HL-60 (cell line): ENCODE results near the gene PKD2.

Experiments used
- DNase-seq, 2 experiments: peaks; one replicate each; pipeline ENCODE4 v3.0.0-alpha.2; 2010 to 2020; ENCODE audit warnings: low read depth in 1 of 2, low spot score in 1 of 2
- H3K27ac ChIP-seq: fragments of 250-450 bp; sonication (Bioruptor Pico); replicated peaks from 2 replicates; pipeline ENCODE4 v1.5.1; 2020; ENCODE audit warnings: mild to moderate bottlenecking, moderate library complexity
- H3K27me3 ChIP-seq: fragments of 250-450 bp; sonication (Bioruptor Pico); 2 replicates; pipeline ENCODE4 v1.5.1; 2021; ENCODE audit warnings: mild to moderate bottlenecking, moderate library complexity; ENCODE audit not compliant: insufficient read depth, poor library complexity, severe bottlenecking
- H3K4me3 ChIP-seq: replicated peaks from 2 replicates; pipeline ENCODE4 v1.5.1; 2011; ENCODE audit warnings: mild to moderate bottlenecking, control low read depth, low read length; ENCODE audit not compliant: insufficient read depth
- GABPA ChIP-seq: IDR thresholded peaks from 2 replicates; pipeline ENCODE4 v1.6.1; 2012; ENCODE audit warnings: low read depth
- POLR2AphosphoS5 ChIP-seq: IDR thresholded peaks from 2 replicates; pipeline ENCODE4 v1.6.1; 2012; ENCODE audit warnings: low read depth
- SPI1 ChIP-seq: IDR thresholded peaks from 2 replicates; pipeline ENCODE4 v1.6.1; 2012; ENCODE audit warnings: low read depth, mild to moderate bottlenecking, borderline replicate concordance
- TF ChIP-seq, protein P1 (sequence below): IDR thresholded peaks from 2 replicates; pipeline ENCODE4 v1.6.1; 2012; ENCODE audit warnings: low read depth; ENCODE audit not compliant: insufficient replicate concordance
- TF ChIP-seq, protein P2 (sequence below): IDR thresholded peaks from one replicate; pipeline ENCODE4 v1.5.1; 2011; ENCODE audit warnings: low read length, control low read depth, inconsistent platforms; ENCODE audit not compliant: insufficient read depth

PKD2 gene

DNA sequence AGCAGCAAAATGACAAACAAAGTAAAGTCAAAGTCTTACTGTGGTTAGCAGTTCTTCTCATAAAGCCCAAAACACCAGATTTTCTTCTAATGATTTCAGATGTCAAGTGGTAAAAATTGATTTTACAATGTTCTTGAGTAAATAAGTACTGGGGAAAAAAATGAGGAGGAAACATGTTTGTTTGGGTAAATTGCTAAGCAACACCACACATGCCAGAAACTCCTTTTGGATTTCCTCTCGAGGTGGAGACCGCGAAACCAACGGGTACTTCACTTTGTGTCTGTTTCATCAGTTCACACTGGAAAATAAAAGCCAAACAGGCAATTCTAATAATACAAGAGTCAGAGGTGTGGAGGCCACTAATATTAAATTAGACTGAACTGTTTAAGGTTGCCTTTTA, 4.6 kb upstream of the PKD2 start:
- TF ChIP-seq GABPA, result no peak
- TF ChIP-seq, protein P1, sequence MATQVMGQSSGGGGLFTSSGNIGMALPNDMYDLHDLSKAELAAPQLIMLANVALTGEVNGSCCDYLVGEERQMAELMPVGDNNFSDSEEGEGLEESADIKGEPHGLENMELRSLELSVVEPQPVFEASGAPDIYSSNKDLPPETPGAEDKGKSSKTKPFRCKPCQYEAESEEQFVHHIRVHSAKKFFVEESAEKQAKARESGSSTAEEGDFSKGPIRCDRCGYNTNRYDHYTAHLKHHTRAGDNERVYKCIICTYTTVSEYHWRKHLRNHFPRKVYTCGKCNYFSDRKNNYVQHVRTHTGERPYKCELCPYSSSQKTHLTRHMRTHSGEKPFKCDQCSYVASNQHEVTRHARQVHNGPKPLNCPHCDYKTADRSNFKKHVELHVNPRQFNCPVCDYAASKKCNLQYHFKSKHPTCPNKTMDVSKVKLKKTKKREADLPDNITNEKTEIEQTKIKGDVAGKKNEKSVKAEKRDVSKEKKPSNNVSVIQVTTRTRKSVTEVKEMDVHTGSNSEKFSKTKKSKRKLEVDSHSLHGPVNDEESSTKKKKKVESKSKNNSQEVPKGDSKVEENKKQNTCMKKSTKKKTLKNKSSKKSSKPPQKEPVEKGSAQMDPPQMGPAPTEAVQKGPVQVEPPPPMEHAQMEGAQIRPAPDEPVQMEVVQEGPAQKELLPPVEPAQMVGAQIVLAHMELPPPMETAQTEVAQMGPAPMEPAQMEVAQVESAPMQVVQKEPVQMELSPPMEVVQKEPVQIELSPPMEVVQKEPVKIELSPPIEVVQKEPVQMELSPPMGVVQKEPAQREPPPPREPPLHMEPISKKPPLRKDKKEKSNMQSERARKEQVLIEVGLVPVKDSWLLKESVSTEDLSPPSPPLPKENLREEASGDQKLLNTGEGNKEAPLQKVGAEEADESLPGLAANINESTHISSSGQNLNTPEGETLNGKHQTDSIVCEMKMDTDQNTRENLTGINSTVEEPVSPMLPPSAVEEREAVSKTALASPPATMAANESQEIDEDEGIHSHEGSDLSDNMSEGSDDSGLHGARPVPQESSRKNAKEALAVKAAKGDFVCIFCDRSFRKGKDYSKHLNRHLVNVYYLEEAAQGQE, result no peak
- TF ChIP-seq, protein P2, sequence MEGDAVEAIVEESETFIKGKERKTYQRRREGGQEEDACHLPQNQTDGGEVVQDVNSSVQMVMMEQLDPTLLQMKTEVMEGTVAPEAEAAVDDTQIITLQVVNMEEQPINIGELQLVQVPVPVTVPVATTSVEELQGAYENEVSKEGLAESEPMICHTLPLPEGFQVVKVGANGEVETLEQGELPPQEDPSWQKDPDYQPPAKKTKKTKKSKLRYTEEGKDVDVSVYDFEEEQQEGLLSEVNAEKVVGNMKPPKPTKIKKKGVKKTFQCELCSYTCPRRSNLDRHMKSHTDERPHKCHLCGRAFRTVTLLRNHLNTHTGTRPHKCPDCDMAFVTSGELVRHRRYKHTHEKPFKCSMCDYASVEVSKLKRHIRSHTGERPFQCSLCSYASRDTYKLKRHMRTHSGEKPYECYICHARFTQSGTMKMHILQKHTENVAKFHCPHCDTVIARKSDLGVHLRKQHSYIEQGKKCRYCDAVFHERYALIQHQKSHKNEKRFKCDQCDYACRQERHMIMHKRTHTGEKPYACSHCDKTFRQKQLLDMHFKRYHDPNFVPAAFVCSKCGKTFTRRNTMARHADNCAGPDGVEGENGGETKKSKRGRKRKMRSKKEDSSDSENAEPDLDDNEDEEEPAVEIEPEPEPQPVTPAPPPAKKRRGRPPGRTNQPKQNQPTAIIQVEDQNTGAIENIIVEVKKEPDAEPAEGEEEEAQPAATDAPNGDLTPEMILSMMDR, result no peak
- TF ChIP-seq SPI1, result no peak
- TF ChIP-seq POLR2AphosphoS5, result no peak
- DNase-seq, result no peak
- Histone ChIP-seq H3K27me3 (no peaks in the 10 kb centered on the region), H3K27ac (no peak overlapping the region), H3K4me3 (no peak overlapping the region)

DNA sequence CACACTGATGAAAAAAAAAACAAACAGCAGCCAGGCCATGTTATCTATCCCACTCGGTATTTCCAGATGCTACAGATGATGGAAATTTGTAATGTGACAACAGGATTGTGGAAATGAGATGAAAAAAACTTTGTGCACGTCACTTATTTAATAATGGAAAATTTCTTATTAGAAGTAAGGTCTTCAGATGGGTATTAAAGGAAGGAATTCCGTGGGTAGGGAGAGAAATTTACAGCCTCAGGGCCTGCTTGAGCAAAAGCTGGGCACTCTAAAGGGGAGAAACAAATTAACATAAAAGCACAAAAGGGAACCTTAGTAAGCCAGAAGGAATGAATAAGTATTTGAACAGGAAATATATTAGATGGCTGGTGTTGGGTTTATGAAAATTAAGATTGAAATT, 4.2 kb upstream of the PKD2 start:
- no peak for TF ChIP-seq SPI1
- TF ChIP-seq POLR2AphosphoS5, result no peak
- TF ChIP-seq GABPA, result no peak
- TF ChIP-seq, protein P1, result no peak
- TF ChIP-seq, protein P2, result no peak
- no peak overlapping the region for H3K27ac ChIP-seq
- no peak overlapping the region for H3K4me3 ChIP-seq
- H3K27me3 ChIP-seq, result no peaks in the 10 kb centered on the region
- DNase-seq, result no peak

DNA sequence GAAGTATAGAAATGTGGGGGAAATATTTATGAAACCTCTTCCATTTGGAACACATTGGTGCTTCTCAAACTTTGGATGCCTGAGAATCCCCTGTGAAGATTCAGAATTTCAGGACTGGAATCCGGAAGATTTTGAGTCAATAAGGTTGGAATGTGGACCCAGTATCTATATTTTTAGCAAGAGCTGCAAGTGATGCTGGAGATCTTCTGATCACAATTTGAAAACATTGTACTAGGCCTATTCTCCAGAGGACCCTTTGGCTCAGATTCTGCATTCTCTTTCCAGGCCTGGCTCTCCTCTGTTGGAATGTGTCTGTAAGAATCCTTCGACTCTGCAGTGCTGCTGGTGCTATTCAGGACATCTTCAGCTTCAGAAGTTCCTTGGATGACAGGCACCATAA, 2.4 kb upstream of the PKD2 start:
- TF ChIP-seq GABPA (no peak), POLR2AphosphoS5 (no peak), SPI1 (no peak)
- TF ChIP-seq, protein P1, result no peak
- TF ChIP-seq, protein P2, result no peak
- no peak overlapping the region for H3K4me3 ChIP-seq
- DNase-seq, result no peak
- no peak overlapping the region for H3K27ac ChIP-seq
- no peaks in the 10 kb centered on the region for H3K27me3 ChIP-seq
